Prostate gland (tissue), 2 donors: ENCODE measurements around the gene CYP4F3. TPM values are rescaled to one million over a fixed set of nuclear protein-coding genes. Genes with fewer than 3 reads are reported as not detected.

ENCODE experiments used
- DNase-seq: peaks from one replicate; pipeline ENCODE4 v3.0.0-alpha.2; 2019; ENCODE audit warnings: low spot score
- H3K27ac ChIP-seq, 2 donors: fragments of 200-600 bp; sonication (generic); 2 replicates each; pipeline ENCODE4 v1.5.1; 2017 to 2019
- H3K27me3 ChIP-seq: fragments of 200-600 bp; sonication (generic); replicated peaks from 2 replicates; pipeline ENCODE4 v1.5.1; 2019; ENCODE audit not compliant: insufficient read depth
- H3K36me3 ChIP-seq, 2 donors: fragments of 200-600 bp; sonication (generic); 1 replicate in 1 of 2; 2 replicates in 1 of 2; pipeline versions ENCODE4 v1.5.1 to v1.8.1; 2017 to 2019
- H3K4me1 ChIP-seq: fragments of 200-600 bp; sonication (generic); replicated peaks from 2 replicates; pipeline ENCODE4 v1.5.1; 2019
- H3K4me3 ChIP-seq, 2 donors: fragments of 200-600 bp; sonication (generic); 2 replicates each; pipeline ENCODE4 v1.5.1; 2017 to 2019
- H3K9me3 ChIP-seq: fragments of 200-600 bp; sonication (generic); 2 replicates; pipeline ENCODE4 v1.5.1; 2017
- CTCF ChIP-seq, 4 experiments: fragments of 200-600 bp in 2 of 4; fragments of 450-650 bp in 2 of 4; sonication (generic) in 2 of 4; IDR thresholded peaks; 1 replicate in 3 of 4; 2 replicates in 1 of 4; pipeline ENCODE4 v1.5.1; 2016 to 2019; ENCODE audit warnings: antibody characterized with exemption in 4 of 4, mild to moderate bottlenecking in 2 of 4, moderate library complexity in 2 of 4
- POLR2A ChIP-seq: fragments of 450-650 bp; IDR thresholded peaks from one replicate; pipeline ENCODE4 v1.6.1; 2016; ENCODE audit warnings: antibody characterized with exemption, mild to moderate bottlenecking
- POLR2AphosphoS5 ChIP-seq: sonication (generic); formaldehyde crosslinking; IDR thresholded peaks from one replicate; pipeline ENCODE4 v1.6.1; 2017; ENCODE audit warnings: antibody characterized with exemption
- WGBS: methylation state at CpG from one replicate; pipeline ENCODE4 v1.1.5; 2018; 5-methylcytosine and 5-hydroxymethylcytosine counted together
- intact Hi-C: fragments of 100-400 bp; cut with DNase I; formaldehyde crosslinking; loops from one replicate; pipeline ENCODE4 v1.14.2; 2022
- total RNA-seq, 2 donors: library from RNA; depleted of rRNA; stranded (reverse); fragments of >200 nt; gene quantifications; one replicate each; pipeline ENCODE4 v1.1.0, GENCODE V29; 2016

Gene CYP4F3
- total RNA-seq, 2 donors from 2014 or later: 0.28 to 2.0 TPM

- Histone ChIP-seq H3K27me3 (no peaks in the 10 kb centered on the region), H3K4me1 (no peaks in the 10 kb centered on the region), H3K9me3 (no peaks in the 10 kb centered on the region), H3K27ac (no peak overlapping the region), H3K4me3 (no peak overlapping the region), H3K36me3 (no peaks in the 10 kb centered on the region)
- intact Hi-C loops: no loop called here
- no peak for TF ChIP-seq POLR2AphosphoS5
- TF ChIP-seq POLR2A: no peak
- TF ChIP-seq CTCF (IDR thresholded peaks at IDR 0.05): no peak
- no peak for DNase-seq
- 54% methylated on average over 3 of the region's 3 CpGs for WGBS
Observed at GRCh38 chr19:15669440-15669839, 28.7 kb downstream of the CYP4F3 start.

DNA sequence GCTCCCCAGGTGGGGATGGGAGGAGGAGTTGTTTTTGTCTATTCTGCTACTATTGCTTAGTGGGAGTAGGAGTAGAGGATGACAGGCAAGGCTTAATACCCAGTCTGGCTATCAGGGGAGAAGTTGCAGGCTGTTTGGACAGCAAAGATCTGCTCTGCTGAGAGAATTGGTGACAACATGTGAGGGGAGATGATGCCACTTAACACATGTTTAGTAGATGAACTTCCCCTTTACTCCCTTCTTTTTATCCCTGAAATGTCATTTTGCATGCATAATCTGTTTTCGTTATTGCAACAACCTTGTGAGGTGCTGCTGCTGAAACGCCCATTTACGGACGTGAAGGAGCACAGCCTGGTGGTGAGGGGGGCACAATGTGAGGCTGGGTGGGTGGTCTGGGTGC lies 29.2 kb downstream of the CYP4F3 start:
- intact Hi-C loops: no loop called here
- WGBS: 65% methylated on average over 4 of the region's 4 CpGs
- Histone ChIP-seq H3K27me3 (no peaks in the 10 kb centered on the region), H3K36me3 (no peaks in the 10 kb centered on the region), H3K4me1 (no peaks in the 10 kb centered on the region), H3K27ac (no peak overlapping the region), H3K9me3 (no peaks in the 10 kb centered on the region), H3K4me3 (no peak overlapping the region)
- no peak for DNase-seq
- no peak for TF ChIP-seq POLR2AphosphoS5
- no peak for TF ChIP-seq CTCF (IDR thresholded peaks at IDR 0.05)
- TF ChIP-seq POLR2A: no peak

- no peak for DNase-seq
- intact Hi-C loops: no loop called here
- H3K36me3 ChIP-seq: no peaks in the 10 kb centered on the region
- no peaks in the 10 kb centered on the region for H3K9me3 ChIP-seq
- H3K4me1 ChIP-seq: no peaks in the 10 kb centered on the region
- H3K27me3 ChIP-seq: no peaks in the 10 kb centered on the region
- H3K27ac ChIP-seq: no peak overlapping the region
- 69% methylated on average over 5 of the region's 5 CpGs for WGBS
- no peak overlapping the region for H3K4me3 ChIP-seq
- TF ChIP-seq POLR2AphosphoS5 (no peak), POLR2A (no peak), CTCF (IDR thresholded peaks at IDR 0.05) (no peak)
Observed at GRCh38 chr19:15671237-15671821, 30.6 kb downstream of the CYP4F3 start.

GRCh38 chr19:15671891-15672579 lies 31.3 kb downstream of the CYP4F3 start:
- Histone ChIP-seq H3K36me3 (no peaks in the 10 kb centered on the region), H3K27ac (peak overlapping the region; percentile 48 to 56), H3K4me3 (no peak overlapping the region), H3K27me3 (no peaks in the 10 kb centered on the region), H3K9me3 (no peaks in the 10 kb centered on the region), H3K4me1 (no peaks in the 10 kb centered on the region)
- 52% methylated on average over 10 of the region's 10 CpGs for WGBS
- TF ChIP-seq POLR2A (no peak), POLR2AphosphoS5 (no peak), CTCF (IDR thresholded peaks at IDR 0.05) (no peak)
- intact Hi-C loops: no loop called here
- no peak for DNase-seq
